Uterus (tissue), 2 donors: Measurements from ENCODE around the gene ARHGEF16.

Experiments
- POLR2A ChIP-seq, 2 donors: fragments of 450-650 bp; IDR thresholded peaks; one replicate each; pipeline ENCODE4 v1.6.1; 2016; ENCODE audit warnings: antibody characterized with exemption in 2 of 2, mild to moderate bottlenecking in 1 of 2, moderate library complexity in 1 of 2
- TF ChIP-seq, protein P1 (sequence below), 4 experiments: fragments of 200-600 bp in 2 of 4; fragments of 450-650 bp in 2 of 4; sonication (generic) in 2 of 4; IDR thresholded peaks; one replicate each; pipeline ENCODE4 v1.5.1; 2016 to 2019; ENCODE audit warnings: antibody characterized with exemption in 4 of 4, mild to moderate bottlenecking in 2 of 4, moderate library complexity in 1 of 4

DNA sequence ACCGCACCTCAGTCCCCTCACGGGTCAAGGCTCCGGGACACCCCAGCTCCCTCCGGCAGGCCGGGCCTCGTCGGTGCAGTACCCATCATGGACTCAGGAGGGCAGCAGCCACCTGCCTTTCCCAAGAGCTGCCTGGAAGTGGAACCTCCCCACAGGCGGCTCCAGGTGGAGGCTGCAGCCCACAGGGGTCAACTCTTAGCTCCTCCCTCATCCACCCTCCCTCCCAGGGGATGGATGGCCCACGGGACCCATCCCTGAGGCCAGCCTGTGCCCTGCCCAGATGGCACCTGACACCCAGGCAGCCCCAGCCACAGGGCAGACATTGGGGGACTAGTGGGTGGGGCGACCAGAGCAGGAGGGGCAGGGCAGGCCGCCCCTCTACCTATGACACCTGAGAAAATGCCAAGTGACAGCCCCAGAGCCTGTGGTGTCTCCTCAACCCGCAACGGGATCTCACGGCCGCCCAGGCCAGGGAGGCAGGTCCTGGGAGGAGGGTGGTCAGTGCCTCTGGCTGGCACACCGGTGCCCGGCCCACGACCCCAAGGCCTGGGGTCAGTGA is 1.2 kb upstream of the ARHGEF16 start:
- TF ChIP-seq, protein P1, sequence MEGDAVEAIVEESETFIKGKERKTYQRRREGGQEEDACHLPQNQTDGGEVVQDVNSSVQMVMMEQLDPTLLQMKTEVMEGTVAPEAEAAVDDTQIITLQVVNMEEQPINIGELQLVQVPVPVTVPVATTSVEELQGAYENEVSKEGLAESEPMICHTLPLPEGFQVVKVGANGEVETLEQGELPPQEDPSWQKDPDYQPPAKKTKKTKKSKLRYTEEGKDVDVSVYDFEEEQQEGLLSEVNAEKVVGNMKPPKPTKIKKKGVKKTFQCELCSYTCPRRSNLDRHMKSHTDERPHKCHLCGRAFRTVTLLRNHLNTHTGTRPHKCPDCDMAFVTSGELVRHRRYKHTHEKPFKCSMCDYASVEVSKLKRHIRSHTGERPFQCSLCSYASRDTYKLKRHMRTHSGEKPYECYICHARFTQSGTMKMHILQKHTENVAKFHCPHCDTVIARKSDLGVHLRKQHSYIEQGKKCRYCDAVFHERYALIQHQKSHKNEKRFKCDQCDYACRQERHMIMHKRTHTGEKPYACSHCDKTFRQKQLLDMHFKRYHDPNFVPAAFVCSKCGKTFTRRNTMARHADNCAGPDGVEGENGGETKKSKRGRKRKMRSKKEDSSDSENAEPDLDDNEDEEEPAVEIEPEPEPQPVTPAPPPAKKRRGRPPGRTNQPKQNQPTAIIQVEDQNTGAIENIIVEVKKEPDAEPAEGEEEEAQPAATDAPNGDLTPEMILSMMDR (IDR thresholded peaks at IDR 0.05) = peak; percentile 62 to 91 (median 71)
- TF ChIP-seq POLR2A (IDR thresholded peaks at IDR 0.05) = no peak
